Activated T-cell treated with anti-CD3 and anti-CD28 coated beads for 48 hours (primary cell): ENCODE data around the gene KNOP1.

Source experiments
- DNase-seq: peaks from one replicate; pipeline ENCODE4 v3.0.0-alpha.2; 2020; ENCODE audit warnings: low read depth

Gene KNOP1

GRCh38 chr16:19717741-19718623 lies at the start of gene KNOP1, which contains the start of gene IQCK:
Gene KNOP1, minus strand, starts transcription at chr16:19718227. Its CDS starts 3,192 bp downstream, at chr16:19715035.
Gene IQCK, plus strand, starts transcription at chr16:19718271. Its CDS starts 36 bp downstream, at chr16:19718307.
- peak; percentile 88 for DNase-seq

- no peak for DNase-seq
Observed at GRCh38 chr16:19767497-19767896, 49.5 kb upstream of the KNOP1 start.

- DNase-seq, result no peak
Observed at GRCh38 chr16:19766988-19767387, 49.0 kb upstream of the KNOP1 start.

GRCh38 chr16:19766554-19766884 lies 48.5 kb upstream of the KNOP1 start:
- no peak for DNase-seq

- DNase-seq, result no peak
Observed at GRCh38 chr16:19765860-19766553, 48.0 kb upstream of the KNOP1 start.

GRCh38 chr16:19760356-19761060 lies 42.5 kb upstream of the KNOP1 start:
- DNase-seq, result no peak

- DNase-seq, result no peak
Observed at GRCh38 chr16:19757762-19758595, 40.0 kb upstream of the KNOP1 start.

GRCh38 chr16:19757026-19757425 lies 39.0 kb upstream of the KNOP1 start:
- no peak for DNase-seq

GRCh38 chr16:19755268-19755667 lies 37.2 kb upstream of the KNOP1 start:
- DNase-seq, result no peak

GRCh38 chr16:19754644-19755036 lies 36.6 kb upstream of the KNOP1 start:
- DNase-seq, result no peak

- DNase-seq, result no peak
Observed at GRCh38 chr16:19753815-19754643, 36.0 kb upstream of the KNOP1 start.

- no peak for DNase-seq
Observed at GRCh38 chr16:19751478-19752385, 33.7 kb upstream of the KNOP1 start.

- no peak for DNase-seq
Observed at GRCh38 chr16:19749571-19750080, 31.6 kb upstream of the KNOP1 start.

GRCh38 chr16:19748389-19749168 lies 30.6 kb upstream of the KNOP1 start:
- DNase-seq, result no peak

GRCh38 chr16:19746561-19746960 lies 28.5 kb upstream of the KNOP1 start:
- no peak for DNase-seq

GRCh38 chr16:19745286-19746010 lies 27.4 kb upstream of the KNOP1 start:
- no peak for DNase-seq

GRCh38 chr16:19744670-19745069 lies 26.6 kb upstream of the KNOP1 start:
- no peak for DNase-seq

- no peak for DNase-seq
Observed at GRCh38 chr16:19743816-19744159, 25.8 kb upstream of the KNOP1 start.
